Uterus (tissue), 2 donors: ENCODE results near the gene CACNA1E.

Source experiments
- CTCF ChIP-seq, 4 experiments: fragments of 200-600 bp in 2 of 4; fragments of 450-650 bp in 2 of 4; sonication (generic) in 2 of 4; IDR thresholded peaks; one replicate each; pipeline ENCODE4 v1.5.1; 2016 to 2019; ENCODE audit warnings: antibody characterized with exemption in 4 of 4, mild to moderate bottlenecking in 2 of 4, moderate library complexity in 1 of 4
- POLR2A ChIP-seq, 2 donors: fragments of 450-650 bp; IDR thresholded peaks; one replicate each; pipeline ENCODE4 v1.6.1; 2016; ENCODE audit warnings: antibody characterized with exemption in 2 of 2, mild to moderate bottlenecking in 1 of 2, moderate library complexity in 1 of 2

- TF ChIP-seq POLR2A (IDR thresholded peaks at IDR 0.05) = no peak
- TF ChIP-seq CTCF (IDR thresholded peaks at IDR 0.05) = no peak
Observed at GRCh38 chr1:181508486-181509165, 25.3 kb downstream of the CACNA1E start.
